GM13977 (cell line): ENCODE measurements around the gene NPC1L1.
"Not testable (repeated sequence)": the region's sequence is repeated elsewhere in the genome, so short reads cannot be mapped to it uniquely, and the experiment has no call there.

ENCODE experiments used
- DNase-seq: peaks from one replicate; pipeline ENCODE4 v3.0.0; 2012; ENCODE audit warnings: low spot score
- in situ Hi-C: fragments of 300-500 bp; cut with MboI; formaldehyde crosslinking; loops from one replicate; pipeline ENCODE4 v1.12.0; 2022; ENCODE audit warnings: low sequenced_read_pairs, low pct_unique_long_range_greater_than_20kb, mixed read lengths, inconsistent platforms; ENCODE audit not compliant: unreplicated experiment
- TF ChIP-seq, protein P1 (sequence below): IDR thresholded peaks from 2 replicates; pipeline ENCODE4 v1.5.1; 2012; ENCODE audit warnings: mild to moderate bottlenecking, control low read depth; ENCODE audit not compliant: insufficient read depth; ENCODE audit errors: extremely low read depth, missing control alignments

Gene NPC1L1

DNA sequence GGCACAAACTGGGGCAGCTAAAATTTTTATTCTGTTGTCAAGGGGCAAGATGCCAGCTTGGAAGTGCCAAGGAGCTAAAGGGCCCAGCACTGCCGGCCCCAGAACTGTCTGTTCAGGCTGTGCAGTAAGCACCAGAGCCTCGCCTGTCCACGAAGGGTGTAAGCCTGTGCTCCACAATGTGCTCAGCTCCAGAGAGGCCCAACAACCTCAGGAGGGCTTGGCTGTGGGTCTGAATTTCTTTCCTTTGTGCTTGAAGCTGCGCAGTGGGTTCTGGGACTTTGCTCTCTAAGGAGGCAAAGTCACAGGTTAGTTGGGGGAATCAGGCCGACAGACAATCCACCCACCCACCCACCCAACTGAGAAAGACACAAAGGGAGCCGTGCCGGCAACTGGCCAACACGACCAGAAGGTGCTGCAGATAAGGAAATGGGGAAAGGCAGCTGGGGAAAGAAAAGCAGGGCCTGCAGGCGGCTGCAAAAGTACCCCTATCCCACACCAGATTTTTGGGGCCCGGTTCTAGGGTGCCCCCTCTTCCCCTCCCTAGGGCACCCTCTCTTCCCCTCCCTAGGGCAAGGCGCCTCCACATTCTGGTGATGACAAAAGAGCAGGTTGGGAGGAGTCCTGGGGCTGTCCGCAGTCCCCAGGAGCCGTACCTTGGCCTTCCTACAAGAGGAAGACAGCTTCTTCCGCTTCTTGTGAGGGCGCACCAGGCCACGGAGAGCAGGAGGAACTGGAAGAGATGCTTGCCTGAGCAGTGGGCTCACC, 24.8 kb upstream of the NPC1L1 start:
- DNase-seq = no peak
- in situ Hi-C loops = no loop called here
- TF ChIP-seq, protein P1, sequence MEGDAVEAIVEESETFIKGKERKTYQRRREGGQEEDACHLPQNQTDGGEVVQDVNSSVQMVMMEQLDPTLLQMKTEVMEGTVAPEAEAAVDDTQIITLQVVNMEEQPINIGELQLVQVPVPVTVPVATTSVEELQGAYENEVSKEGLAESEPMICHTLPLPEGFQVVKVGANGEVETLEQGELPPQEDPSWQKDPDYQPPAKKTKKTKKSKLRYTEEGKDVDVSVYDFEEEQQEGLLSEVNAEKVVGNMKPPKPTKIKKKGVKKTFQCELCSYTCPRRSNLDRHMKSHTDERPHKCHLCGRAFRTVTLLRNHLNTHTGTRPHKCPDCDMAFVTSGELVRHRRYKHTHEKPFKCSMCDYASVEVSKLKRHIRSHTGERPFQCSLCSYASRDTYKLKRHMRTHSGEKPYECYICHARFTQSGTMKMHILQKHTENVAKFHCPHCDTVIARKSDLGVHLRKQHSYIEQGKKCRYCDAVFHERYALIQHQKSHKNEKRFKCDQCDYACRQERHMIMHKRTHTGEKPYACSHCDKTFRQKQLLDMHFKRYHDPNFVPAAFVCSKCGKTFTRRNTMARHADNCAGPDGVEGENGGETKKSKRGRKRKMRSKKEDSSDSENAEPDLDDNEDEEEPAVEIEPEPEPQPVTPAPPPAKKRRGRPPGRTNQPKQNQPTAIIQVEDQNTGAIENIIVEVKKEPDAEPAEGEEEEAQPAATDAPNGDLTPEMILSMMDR = no peak

DNA sequence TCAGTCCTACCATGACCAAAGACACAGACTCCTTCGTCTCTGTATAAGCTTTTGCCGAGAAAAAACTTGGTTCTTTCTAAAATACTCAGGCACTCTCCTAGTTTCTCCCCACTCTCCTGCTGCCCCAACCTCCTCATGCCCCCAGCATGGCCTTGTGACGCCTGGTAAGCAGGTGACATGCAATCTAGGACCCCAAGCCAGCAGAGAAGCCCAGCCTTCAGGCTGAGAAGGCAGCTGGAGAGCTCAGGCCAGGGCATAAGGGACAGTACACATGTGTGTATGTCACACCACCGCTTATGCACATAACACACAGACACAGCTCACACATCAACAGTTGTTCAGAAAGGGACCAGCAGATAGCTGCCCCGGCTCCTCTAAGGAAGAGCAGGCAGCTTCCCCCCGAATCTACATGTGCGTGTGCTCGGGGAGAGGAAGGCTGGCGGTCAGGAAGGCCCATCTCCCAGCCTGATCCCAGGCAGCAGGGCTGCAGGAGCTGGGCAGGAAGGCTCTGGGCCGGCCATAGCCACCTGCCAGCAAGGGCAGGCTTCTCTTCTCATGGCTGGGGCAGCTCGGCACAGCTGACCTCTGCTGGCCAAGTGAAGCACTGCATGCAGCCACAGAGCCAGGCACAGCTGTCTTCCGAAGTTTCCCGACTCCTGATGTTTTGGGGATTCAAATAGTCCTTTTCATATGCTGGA, 24.1 kb upstream of the NPC1L1 start:
- TF ChIP-seq, protein P1 = peak; percentile 94
- peak; percentile 68 for DNase-seq
- in situ Hi-C loops = no loop called here

DNA sequence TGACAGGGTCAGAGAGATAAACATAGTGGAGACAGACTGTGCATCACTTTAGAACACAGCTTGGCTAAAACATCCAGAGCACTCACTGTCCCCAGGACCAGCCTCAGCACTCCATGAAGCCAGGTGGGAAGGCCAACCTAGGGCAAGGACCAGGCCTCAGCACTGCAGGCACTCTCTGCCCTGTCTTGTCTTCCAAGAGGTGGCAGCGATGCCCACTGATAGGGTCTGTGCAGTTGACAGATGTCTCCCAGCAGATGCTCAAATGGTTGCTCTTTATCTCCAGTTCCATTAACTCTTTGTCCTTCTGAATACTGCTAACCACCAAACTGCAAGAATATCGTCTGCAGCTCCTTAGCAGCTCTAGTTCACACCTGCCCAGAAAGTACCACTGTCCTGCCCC, 23.5 kb upstream of the NPC1L1 start:
- TF ChIP-seq, protein P1 = no peak
- DNase-seq = no peak
- in situ Hi-C loops = no loop called here

DNA sequence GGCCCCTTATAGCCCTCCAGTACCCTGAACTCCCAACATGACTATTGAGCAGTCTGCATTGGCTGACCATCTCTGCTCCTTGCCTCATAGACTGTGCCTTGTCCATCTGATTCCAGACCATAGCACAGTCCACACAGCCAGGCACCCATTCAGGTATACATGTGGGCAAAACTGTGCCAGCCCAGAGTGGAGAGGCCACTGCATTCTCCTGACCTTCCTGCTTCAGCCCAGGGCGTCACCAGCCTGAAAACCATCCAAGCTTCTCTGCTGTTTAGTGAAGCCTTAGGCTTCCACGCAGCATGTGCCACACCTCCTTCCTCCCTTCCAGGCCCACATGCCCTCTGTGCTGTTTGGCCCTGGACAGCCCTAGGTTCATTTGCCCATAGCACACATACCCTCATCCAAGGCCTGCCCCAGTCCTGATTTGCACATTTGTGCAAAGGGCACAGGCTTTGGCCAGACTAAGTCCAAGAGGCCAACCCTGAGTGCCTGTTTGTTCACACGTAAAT, 22.1 kb upstream of the NPC1L1 start:
- in situ Hi-C loops = no loop called here
- TF ChIP-seq, protein P1 = no peak
- DNase-seq = no peak

DNA sequence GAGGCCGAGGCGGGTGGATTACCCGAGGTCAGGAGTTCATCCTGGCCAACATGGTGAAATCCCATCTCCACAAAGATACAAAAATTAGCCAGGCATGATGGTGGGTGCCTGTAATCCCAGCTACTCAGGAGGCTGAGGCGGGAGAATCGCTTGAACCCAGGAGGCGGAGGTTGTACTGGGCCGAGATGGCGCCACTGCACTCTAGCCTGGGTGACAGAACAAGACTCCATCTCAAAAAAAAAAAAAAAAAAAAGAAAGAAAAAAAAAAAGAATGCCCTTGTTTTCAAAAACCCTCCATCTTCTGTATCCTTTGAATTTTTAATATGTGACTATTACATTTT, 21.5 kb upstream of the NPC1L1 start:
- in situ Hi-C loops, DNase-seq: not testable (repeated sequence)

DNA sequence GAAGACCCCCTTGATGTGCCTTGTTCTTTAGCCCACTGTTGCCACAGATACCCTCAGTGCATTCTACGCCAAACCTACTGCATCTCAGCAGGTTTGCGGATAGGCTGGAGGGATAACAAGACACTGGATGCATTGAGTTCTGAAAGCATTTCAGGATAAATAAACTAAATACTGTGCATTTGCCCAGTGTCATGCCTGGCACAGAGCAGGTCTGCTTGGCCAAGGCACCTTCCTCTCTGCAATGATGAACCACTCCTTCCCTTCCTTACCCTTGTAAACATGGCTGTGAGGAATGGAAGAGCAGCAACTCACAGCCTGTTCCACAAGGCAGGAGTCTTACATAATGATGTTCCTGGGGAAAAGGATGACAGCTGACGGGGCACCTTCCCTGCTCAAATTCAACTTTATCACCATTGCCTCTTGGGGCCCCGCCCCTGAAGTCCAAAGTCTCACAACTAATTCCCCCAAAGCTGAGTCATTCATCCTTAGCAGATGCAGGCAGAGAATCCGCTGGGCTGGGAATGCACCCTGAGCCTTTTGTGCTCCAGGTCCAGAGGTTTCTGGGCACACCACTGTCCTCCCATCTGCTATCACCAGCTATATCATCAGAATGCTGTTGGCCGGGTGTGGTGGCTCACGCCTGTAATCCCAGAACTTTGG, 21.0 kb upstream of the NPC1L1 start:
- no peak for DNase-seq
- in situ Hi-C loops = no loop called here
- TF ChIP-seq, protein P1 = no peak

DNA sequence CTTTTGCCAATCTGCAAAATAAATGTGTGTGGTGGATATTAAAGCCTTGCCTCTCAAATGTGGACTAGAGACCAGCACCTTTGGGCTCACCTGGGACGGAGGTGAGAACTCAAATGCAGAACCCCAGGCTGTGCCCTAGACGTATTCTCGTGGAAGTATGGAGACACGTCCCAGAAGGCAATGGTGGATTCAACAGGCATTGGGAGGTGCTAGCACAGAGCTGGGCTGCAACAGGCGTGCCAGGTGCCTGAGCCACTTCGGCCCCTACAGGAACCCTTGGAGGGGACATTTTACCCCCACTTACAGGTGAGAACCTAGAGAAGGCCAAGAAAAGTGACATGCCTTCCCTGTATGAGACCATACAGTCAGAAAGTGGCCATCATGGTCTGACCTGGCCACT, 20.4 kb upstream of the NPC1L1 start:
- in situ Hi-C loops = no loop called here
- no peak for DNase-seq

More for the DNA sequence above, 20.4 kb upstream of the NPC1L1 start:
- TF ChIP-seq, protein P1 = no peak
